ENCODE data around the gene CBLC. TPM values are rescaled to one million over a fixed set of nuclear protein-coding genes. Genes with fewer than 3 reads are reported as not detected.

The CBLC gene
- total RNA-seq, 2 donors from 2014 or later: 30.1 to 33.6 TPM

DNA sequence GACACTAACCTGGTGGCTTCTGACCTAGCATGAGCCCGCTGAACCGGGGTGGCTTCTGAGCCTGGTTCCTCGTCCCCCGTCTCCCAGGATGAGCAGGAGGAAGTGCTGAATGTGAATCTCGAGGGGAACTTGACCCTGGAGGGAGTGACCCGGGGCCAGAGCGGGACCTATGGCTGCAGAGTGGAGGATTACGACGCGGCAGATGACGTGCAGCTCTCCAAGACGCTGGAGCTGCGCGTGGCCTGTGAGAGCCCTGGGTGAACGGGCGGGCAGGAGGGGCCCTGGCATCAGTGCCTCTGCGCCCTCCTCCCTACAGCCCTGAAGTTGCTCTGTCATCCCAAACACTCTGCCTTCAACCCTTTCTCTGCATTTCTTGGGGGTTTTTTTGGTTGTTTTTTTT lies 36.8 kb downstream of the CBLC start:
- no peak overlapping the region for H3K4me3 ChIP-seq
- peaks cover 0 to 21% of the 10 kb centered on the region in 2 donors for H3K36me3 ChIP-seq
- H3K27ac ChIP-seq: no peak overlapping the region
- intact Hi-C loops (cut with DNase I): no loop called here
- 88% methylated on average over 17 of the region's 17 CpGs for WGBS
- no peaks in the 10 kb centered on the region for H3K9me3 ChIP-seq
- no peaks in the 10 kb centered on the region for H3K27me3 ChIP-seq (replicated peaks; ENCODE audit: insufficient read depth)
- no peak for DNase-seq (ENCODE audit: low spot score)
- H3K4me1 ChIP-seq (replicated peaks): peaks cover 6% of the 10 kb centered on the region
- no peak for TF ChIP-seq POLR2AphosphoS5 (IDR thresholded peaks at IDR 0.05)
- no peak for TF ChIP-seq POLR2A (IDR thresholded peaks at IDR 0.05)
- TF ChIP-seq, protein P1, sequence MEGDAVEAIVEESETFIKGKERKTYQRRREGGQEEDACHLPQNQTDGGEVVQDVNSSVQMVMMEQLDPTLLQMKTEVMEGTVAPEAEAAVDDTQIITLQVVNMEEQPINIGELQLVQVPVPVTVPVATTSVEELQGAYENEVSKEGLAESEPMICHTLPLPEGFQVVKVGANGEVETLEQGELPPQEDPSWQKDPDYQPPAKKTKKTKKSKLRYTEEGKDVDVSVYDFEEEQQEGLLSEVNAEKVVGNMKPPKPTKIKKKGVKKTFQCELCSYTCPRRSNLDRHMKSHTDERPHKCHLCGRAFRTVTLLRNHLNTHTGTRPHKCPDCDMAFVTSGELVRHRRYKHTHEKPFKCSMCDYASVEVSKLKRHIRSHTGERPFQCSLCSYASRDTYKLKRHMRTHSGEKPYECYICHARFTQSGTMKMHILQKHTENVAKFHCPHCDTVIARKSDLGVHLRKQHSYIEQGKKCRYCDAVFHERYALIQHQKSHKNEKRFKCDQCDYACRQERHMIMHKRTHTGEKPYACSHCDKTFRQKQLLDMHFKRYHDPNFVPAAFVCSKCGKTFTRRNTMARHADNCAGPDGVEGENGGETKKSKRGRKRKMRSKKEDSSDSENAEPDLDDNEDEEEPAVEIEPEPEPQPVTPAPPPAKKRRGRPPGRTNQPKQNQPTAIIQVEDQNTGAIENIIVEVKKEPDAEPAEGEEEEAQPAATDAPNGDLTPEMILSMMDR (IDR thresholded peaks at IDR 0.05): no peak

DNA sequence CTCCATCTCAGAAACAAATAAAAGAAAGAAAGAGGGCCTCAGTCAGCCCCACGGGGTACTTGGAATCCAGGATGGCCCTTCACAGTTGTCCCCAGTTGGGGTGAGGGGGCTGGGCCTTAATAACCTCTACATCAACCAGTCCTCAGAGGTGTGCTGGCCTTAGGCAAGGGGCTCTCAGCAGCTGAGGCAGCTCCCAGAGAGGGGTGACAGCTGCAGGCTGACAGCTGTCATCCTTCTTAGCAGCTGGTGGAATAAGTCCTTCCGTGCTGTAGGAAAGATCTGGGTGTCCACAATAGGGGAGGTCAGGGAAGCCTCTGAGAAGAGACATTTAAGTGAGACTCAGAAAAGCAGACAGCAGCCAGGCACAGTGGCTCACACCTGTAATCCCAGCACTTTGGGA lies 38.6 kb downstream of the CBLC start:
- WGBS: 67% methylated on average over 2 of the region's 2 CpGs
- Histone ChIP-seq H3K4me1 (replicated peaks) (no peaks in the 10 kb centered on the region), H3K27me3 (replicated peaks; ENCODE audit: insufficient read depth) (no peaks in the 10 kb centered on the region), H3K9me3 (no peaks in the 10 kb centered on the region), H3K27ac (no peak overlapping the region), H3K36me3 (peaks cover 0 to 21% of the 10 kb centered on the region in 2 donors), H3K4me3 (no peak overlapping the region)
- TF ChIP-seq, protein P1 (IDR thresholded peaks at IDR 0.05): no peak
- TF ChIP-seq POLR2A (IDR thresholded peaks at IDR 0.05): no peak
- no peak for TF ChIP-seq POLR2AphosphoS5 (IDR thresholded peaks at IDR 0.05)
- intact Hi-C loops (cut with DNase I): no loop called here
- DNase-seq (ENCODE audit: low spot score): no peak

DNA sequence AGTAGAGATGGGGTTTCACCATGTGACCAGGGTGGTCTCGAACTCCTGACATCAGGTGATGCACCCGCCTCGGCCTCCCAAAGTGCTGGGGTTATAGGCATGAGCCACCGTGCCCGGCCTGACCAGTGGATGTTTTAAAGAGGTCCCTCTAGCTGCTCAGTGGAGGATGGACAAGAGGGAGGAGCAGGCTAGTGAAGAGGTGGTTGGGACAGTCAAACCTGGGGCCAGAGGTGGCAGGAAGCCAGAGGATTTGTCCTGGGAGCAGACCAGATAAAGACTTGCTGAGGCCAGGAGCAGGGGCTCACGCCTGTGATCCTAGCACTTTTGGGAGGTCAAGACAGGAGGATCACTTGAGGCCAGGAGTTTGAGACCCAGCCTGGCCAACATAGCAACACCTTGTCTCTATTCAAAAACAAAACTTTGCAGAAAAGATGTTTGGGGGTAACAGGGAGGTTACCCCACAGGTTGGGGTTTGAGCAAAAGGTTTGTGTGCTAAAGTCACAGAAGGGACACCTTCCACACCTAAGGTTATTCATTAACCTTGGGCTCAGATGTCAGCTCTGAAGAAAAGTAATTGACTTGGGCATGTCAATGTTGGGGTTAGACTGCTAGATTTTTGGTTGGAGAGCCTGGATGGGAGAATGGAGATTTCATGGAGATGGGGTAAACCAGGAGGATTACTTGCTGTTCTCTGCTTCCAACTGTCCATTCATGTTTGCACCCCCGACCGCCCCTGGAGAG lies 40.2 kb downstream of the CBLC start:
- no peaks in the 10 kb centered on the region for H3K27me3 ChIP-seq (replicated peaks; ENCODE audit: insufficient read depth)
- TF ChIP-seq POLR2AphosphoS5 (IDR thresholded peaks at IDR 0.05): no peak
- TF ChIP-seq, protein P1 (IDR thresholded peaks at IDR 0.05): no peak
- no peak for TF ChIP-seq POLR2A (IDR thresholded peaks at IDR 0.05)
- H3K27ac ChIP-seq: no peak overlapping the region
- H3K4me3 ChIP-seq: no peak overlapping the region
- no peaks in the 10 kb centered on the region for H3K4me1 ChIP-seq (replicated peaks)
- no peak for DNase-seq (ENCODE audit: low spot score)
- WGBS: 84% methylated on average over 8 of the region's 8 CpGs
- no peaks in the 10 kb centered on the region for H3K9me3 ChIP-seq
- intact Hi-C loops (cut with DNase I): no loop called here
- peaks cover 0 to 21% of the 10 kb centered on the region in 2 donors for H3K36me3 ChIP-seq

DNA sequence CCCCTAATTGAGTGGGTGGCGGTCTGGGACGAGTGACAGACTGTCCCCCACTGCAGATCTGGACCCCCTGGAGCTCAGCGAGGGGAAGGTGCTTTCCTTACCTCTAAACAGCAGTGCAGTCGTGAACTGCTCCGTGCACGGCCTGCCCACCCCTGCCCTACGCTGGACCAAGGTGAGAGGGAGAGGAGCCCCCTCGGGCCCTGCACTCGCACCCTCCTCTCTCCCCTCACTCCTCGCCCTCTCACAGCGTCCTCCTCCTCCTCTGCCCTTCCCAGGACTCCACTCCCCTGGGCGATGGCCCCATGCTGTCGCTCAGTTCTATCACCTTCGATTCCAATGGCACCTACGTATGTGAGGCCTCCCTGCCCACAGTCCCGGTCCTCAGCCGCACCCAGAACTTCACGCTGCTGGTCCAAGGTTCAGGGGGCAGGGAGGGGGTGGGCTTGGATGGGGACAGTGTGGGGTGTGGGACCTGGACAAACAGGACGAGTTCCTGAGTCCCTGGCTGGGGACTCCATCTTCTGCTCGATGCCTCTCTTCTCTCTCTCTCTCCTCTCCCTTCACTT lies 40.9 kb downstream of the CBLC start:
- intact Hi-C loops (cut with DNase I): no loop called here

GRCh38 chr19:44819246-44819832 lies 41.6 kb downstream of the CBLC start:
- no peak overlapping the region for H3K4me3 ChIP-seq
- H3K36me3 ChIP-seq: peaks cover 0 to 8% of the 10 kb centered on the region in 2 donors
- WGBS: 90% methylated on average over 28 of the region's 28 CpGs
- no peaks in the 10 kb centered on the region for H3K4me1 ChIP-seq (replicated peaks)
- H3K27me3 ChIP-seq (replicated peaks; ENCODE audit: insufficient read depth): no peaks in the 10 kb centered on the region
- H3K27ac ChIP-seq: no peak overlapping the region
- intact Hi-C loops (cut with DNase I): no loop called here
- TF ChIP-seq POLR2A (IDR thresholded peaks at IDR 0.05) (no peak), POLR2AphosphoS5 (IDR thresholded peaks at IDR 0.05) (no peak)
- TF ChIP-seq, protein P1 (IDR thresholded peaks at IDR 0.05): no peak
- no peak for DNase-seq (ENCODE audit: low spot score)
- no peaks in the 10 kb centered on the region for H3K9me3 ChIP-seq

More for the DNA sequence above, 40.9 kb downstream of the CBLC start:
- Histone ChIP-seq H3K27ac (no peak overlapping the region), H3K4me1 (replicated peaks) (no peaks in the 10 kb centered on the region), H3K36me3 (peaks cover 0 to 15% of the 10 kb centered on the region in 2 donors), H3K4me3 (no peak overlapping the region), H3K9me3 (no peaks in the 10 kb centered on the region), H3K27me3 (replicated peaks; ENCODE audit: insufficient read depth) (no peaks in the 10 kb centered on the region)
- WGBS: 85% methylated on average over 20 of the region's 20 CpGs
- no peak for DNase-seq (ENCODE audit: low spot score)
- TF ChIP-seq POLR2A (IDR thresholded peaks at IDR 0.05): no peak
